Pancreas (tissue), 10 donors: Measurements from ENCODE around the gene LMAN1. TPM values are rescaled to one million over a fixed set of nuclear protein-coding genes. Genes with fewer than 3 reads are reported as not detected.

ENCODE experiments used
- ATAC-seq, 4 donors: fragments of 200-7000 bp; cut with Tn5 transposase; one replicate each; pipeline versions ENCODE4 v1.8.0 to v1.9.1; 2020; ENCODE audit warnings: mild to moderate bottlenecking in 4 of 4, moderate library complexity in 4 of 4
- DNase-seq, 6 donors: peaks; one replicate each; pipeline ENCODE4 v3.0.0-alpha.2; 2020
- FAIRE-seq: peaks from 2 replicates; lab custom pipeline; 2012; peaks lifted over from hg19 to GRCh38; lab: Jason Lieb, UNC
- H3K27ac ChIP-seq, 4 donors: fragments of 200-600 bp; sonication (generic); 1 replicate in 3 of 4; 2 replicates in 1 of 4; pipeline versions ENCODE4 v1.5.0 to v1.8.0; 2020
- H3K27me3 ChIP-seq, 4 donors: fragments of 200-600 bp; one replicate each; pipeline ENCODE4 v1.8.0; 2021
- H3K36me3 ChIP-seq, 3 donors: fragments of 200-600 bp; sonication (generic) in 1 of 3; one replicate each; pipeline versions ENCODE4 v1.5.0 to v1.8.0; 2020 to 2021
- H3K4me1 ChIP-seq, 3 donors: fragments of 200-600 bp; one replicate each; pipeline ENCODE4 v1.8.0; 2021
- H3K4me3 ChIP-seq, 4 donors: fragments of 200-600 bp; sonication (generic) in 2 of 4; one replicate each; pipeline versions ENCODE4 v1.5.0 to v1.8.0; 2020 to 2021
- H3K9me3 ChIP-seq, 4 donors: fragments of 200-600 bp; one replicate each; pipeline ENCODE4 v1.8.0; 2021
- WGBS, 2 donors: extraction: QIAGEN DNeasy Blood & Tissue Kit; methylation state at CpG; one replicate each; pipeline ENCODE4 v1.1.7; 2013; 5-methylcytosine and 5-hydroxymethylcytosine counted together
- intact Hi-C, 3 donors: fragments of 100-400 bp; cut with DNase I; formaldehyde crosslinking; loops; one replicate each; pipeline versions ENCODE4 v1.11.1 to v1.14.2; 2022
- polyA plus RNA-seq, 2 donors: library from polyadenylated mRNA; stranded (reverse); fragments of 200-250 nt; gene quantifications; one replicate each; pipeline ENCODE4 v1.2.3, GENCODE V29; 2013
- total RNA-seq, 6 donors: library from RNA; stranded (reverse); fragmentation: NEBNext Ultra II Directional in 4 of 6; extraction: Animal tissue kit (Norgen Biotek cat#: 25700) in 4 of 6; gene quantifications; one replicate each; pipeline versions ENCODE4 v1.2.1 to v1.2.4, GENCODE V29; 2021 to 2023
- TF ChIP-seq, protein P1 (sequence below), 4 donors: fragments of 200-600 bp; sonication (generic) in 3 of 4; IDR thresholded peaks; one replicate each; pipeline versions ENCODE4 v1.5.0 to v1.8.0; 2021; ENCODE audit warnings: antibody characterized with exemption in 4 of 4
- donor health status: healthy with polysubstance abuse.
- donor health status: DM: no; HTN: no; CAD: no; lungs with moderate emphysema.
- donor health status: DM: no; HTN: no; CAD: no.
- donor health status: control.
- donor health status: control.
- donor health status: Bipolar disorder and iron deficiency.
- donor health status: DM: yes; HTN: yes; CAD: no.
- donor health status: DM: no; HTN: no; CAD: no.
- donor health status: DM: no; HTN: no; CAD: no.
- donor health status: DM: yes; HTN: yes; CAD: no.

LMAN1 gene
- total and polyA plus RNA-seq, 8 donors = 15.9 to 75.2 (median 58.0) TPM

DNA sequence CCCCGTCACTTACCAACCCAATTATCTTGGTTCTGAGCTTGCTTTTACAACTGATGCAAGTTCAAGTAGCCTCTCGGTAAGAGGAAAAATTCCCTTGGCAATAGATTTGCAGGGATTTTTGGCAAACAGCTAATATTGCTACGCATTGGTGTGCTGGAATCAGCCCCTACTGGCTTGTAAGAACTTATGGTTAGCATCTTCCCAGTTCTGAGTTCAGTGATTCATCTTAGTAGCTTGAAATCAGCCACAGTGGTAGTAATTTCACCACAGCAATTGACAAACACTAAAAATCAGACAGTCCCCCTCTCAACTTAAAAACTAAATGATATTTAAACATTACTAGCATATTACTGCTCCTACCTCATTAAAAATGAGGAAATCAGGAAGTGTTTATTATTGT lies 79.9 kb downstream of the LMAN1 start:
- Histone ChIP-seq H3K4me3 (no peak overlapping the region), H3K9me3 (no peaks in the 10 kb centered on the region), H3K36me3 (no peaks in the 10 kb centered on the region), H3K27me3 (peaks cover 0 to 16% (median 3%) of the 10 kb centered on the region in 4 donors), H3K4me1 (no peaks in the 10 kb centered on the region), H3K27ac (no peak overlapping the region)
- DNase-seq (no peak), FAIRE-seq (no peak), ATAC-seq (no peak)
- intact Hi-C loops = no loop called here
- 65 to 77% methylated on average over 3 of the region's 3 CpGs for WGBS, 2 donors
- TF ChIP-seq, protein P1, sequence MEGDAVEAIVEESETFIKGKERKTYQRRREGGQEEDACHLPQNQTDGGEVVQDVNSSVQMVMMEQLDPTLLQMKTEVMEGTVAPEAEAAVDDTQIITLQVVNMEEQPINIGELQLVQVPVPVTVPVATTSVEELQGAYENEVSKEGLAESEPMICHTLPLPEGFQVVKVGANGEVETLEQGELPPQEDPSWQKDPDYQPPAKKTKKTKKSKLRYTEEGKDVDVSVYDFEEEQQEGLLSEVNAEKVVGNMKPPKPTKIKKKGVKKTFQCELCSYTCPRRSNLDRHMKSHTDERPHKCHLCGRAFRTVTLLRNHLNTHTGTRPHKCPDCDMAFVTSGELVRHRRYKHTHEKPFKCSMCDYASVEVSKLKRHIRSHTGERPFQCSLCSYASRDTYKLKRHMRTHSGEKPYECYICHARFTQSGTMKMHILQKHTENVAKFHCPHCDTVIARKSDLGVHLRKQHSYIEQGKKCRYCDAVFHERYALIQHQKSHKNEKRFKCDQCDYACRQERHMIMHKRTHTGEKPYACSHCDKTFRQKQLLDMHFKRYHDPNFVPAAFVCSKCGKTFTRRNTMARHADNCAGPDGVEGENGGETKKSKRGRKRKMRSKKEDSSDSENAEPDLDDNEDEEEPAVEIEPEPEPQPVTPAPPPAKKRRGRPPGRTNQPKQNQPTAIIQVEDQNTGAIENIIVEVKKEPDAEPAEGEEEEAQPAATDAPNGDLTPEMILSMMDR (IDR thresholded peaks at IDR 0.05) = no peak

DNA sequence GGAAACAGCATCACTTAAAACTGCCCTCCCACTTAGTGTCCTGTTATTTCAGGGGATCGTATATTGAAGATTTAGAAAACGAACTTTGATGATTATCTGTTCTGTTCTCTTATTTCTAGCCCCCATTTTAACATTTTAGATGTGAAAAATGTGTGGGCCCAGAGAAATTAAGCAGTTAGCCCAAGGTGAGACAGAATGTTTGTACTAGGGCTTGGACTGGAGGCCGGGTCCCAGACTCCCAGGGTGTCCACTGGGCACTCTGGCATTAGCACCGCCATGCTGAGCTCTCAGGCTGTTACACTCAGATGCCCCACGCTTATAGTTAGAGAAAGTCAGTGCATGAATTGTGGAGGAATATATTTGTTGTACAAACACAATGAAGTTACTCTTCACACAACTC lies 80.3 kb downstream of the LMAN1 start:
- DNase-seq (no peak), FAIRE-seq (no peak), ATAC-seq (no peak)
- peaks cover 0 to 13% (median 5%) of the 10 kb centered on the region in 4 donors for H3K27me3 ChIP-seq
- no peak overlapping the region for H3K4me3 ChIP-seq
- TF ChIP-seq, protein P1 (IDR thresholded peaks at IDR 0.05) = no peak
- H3K4me1 ChIP-seq = no peaks in the 10 kb centered on the region
- no peaks in the 10 kb centered on the region for H3K36me3 ChIP-seq
- 60 to 67% methylated on average over 5 of the region's 5 CpGs for WGBS, 2 donors
- no peak overlapping the region for H3K27ac ChIP-seq
- no peaks in the 10 kb centered on the region for H3K9me3 ChIP-seq
- intact Hi-C loops = no loop called here

Other genes starting within 250 kb of the LMAN1 start
- gene SEC11C, start 219.4 kb downstream of the LMAN1 start, total RNA-seq = 100 to 1,000 TPM in 2 of 6 donors, 10 to 100 TPM in 4; 74.9 to 121 (median 96.7) TPM
- gene SEC11C, start 219.4 kb downstream of the LMAN1 start, polyA plus RNA-seq = 100 to 1,000 TPM in 1 of 2 donors, 10 to 100 TPM in 1; 69.9 to 173 TPM
- under 1 TPM in 2 of 6 donors, not detected in 4; 0.74 to 0.75 TPM for gene GRP, start 139.1 kb downstream of the LMAN1 start, total RNA-seq
- 10 to 100 TPM in 1 of 2 donors, under 1 TPM in 1; 0.34 to 11.5 TPM for gene GRP, start 139.1 kb downstream of the LMAN1 start, polyA plus RNA-seq
- not detected for gene RAX, start 85.8 kb downstream of the LMAN1 start, total RNA-seq
- not detected for gene RAX, start 85.8 kb downstream of the LMAN1 start, polyA plus RNA-seq
- under 1 TPM in 1 of 6 donors, not detected in 5; 0.09 TPM for gene CPLX4, start 40.6 kb downstream of the LMAN1 start, total RNA-seq
- not detected for gene CPLX4, start 40.6 kb downstream of the LMAN1 start, polyA plus RNA-seq